HG03575 (cell line): ENCODE results near the gene FSD1.

Source experiments
- ATAC-seq: cut with Tn5 transposase; IDR thresholded peaks from one replicate; pipeline ENCODE4 v1.9.1; 2021; ENCODE audit not compliant: unreplicated experiment, insufficient number of reproducible peaks, low FRiP score; ENCODE audit errors: extremely low read depth

FSD1 gene

GRCh38 chr19:4358709-4359626 is 54.6 kb downstream of the FSD1 start:
- no peak for ATAC-seq

- no peak for ATAC-seq
These were observed 55.2 kb downstream of the FSD1 start for GRCh38 chr19:4359627-4360000.

GRCh38 chr19:4360081-4360569 is 55.7 kb downstream of the FSD1 start:
- no peak for ATAC-seq

- no peak for ATAC-seq
These were observed 56.3 kb downstream of the FSD1 start for GRCh38 chr19:4360641-4361151.

GRCh38 chr19:4361152-4362046 is 57.0 kb downstream of the FSD1 start:
- ATAC-seq: no peak

GRCh38 chr19:4362101-4362828 is 57.9 kb downstream of the FSD1 start:
- no peak for ATAC-seq

GRCh38 chr19:4362831-4363545 is 58.6 kb downstream of the FSD1 start:
- no peak for ATAC-seq

GRCh38 chr19:4363571-4364304 is 59.3 kb downstream of the FSD1 start:
- no peak for ATAC-seq

- ATAC-seq: no peak
These were observed 60.9 kb downstream of the FSD1 start for GRCh38 chr19:4365341-4365740.

- ATAC-seq: no peak
These were observed 61.6 kb downstream of the FSD1 start for GRCh38 chr19:4365791-4366665.

- ATAC-seq: no peak
These were observed 62.4 kb downstream of the FSD1 start for GRCh38 chr19:4366666-4367335.

- no peak for ATAC-seq
These were observed 62.9 kb downstream of the FSD1 start for GRCh38 chr19:4367336-4367723.

GRCh38 chr19:4367781-4368127 is 63.4 kb downstream of the FSD1 start:
- no peak for ATAC-seq

GRCh38 chr19:4368128-4368820 is 63.9 kb downstream of the FSD1 start:
- no peak for ATAC-seq

- ATAC-seq: no peak
These were observed 64.9 kb downstream of the FSD1 start for GRCh38 chr19:4369109-4369887.
